Mesendoderm (in vitro differentiated cells): ENCODE results near the gene TMTC1.

ENCODE experiments used
- DNase-seq: peaks from one replicate; pipeline ENCODE4 v3.0.0; 2013
- H2AK5ac ChIP-seq: 2 replicates; pipeline ENCODE4 v1.6.1; 2013; ENCODE audit warnings: low read length, inconsistent platforms
- H2BK120ac ChIP-seq: 2 replicates; pipeline ENCODE4 v1.6.1; 2013; ENCODE audit warnings: low read depth, mild to moderate bottlenecking, low read length, moderate library complexity, mixed read lengths
- H2BK15ac ChIP-seq: replicated peaks from 2 replicates; pipeline ENCODE4 v1.6.1; 2013; ENCODE audit warnings: low read depth, mild to moderate bottlenecking, moderate library complexity
- H2BK5ac ChIP-seq: 2 replicates; pipeline ENCODE4 v1.6.1; 2013; ENCODE audit warnings: low read length, inconsistent platforms
- H3K18ac ChIP-seq: 2 replicates; pipeline ENCODE4 v1.6.1; 2013; ENCODE audit warnings: mild to moderate bottlenecking, low read length, mixed read lengths
- H3K23ac ChIP-seq: one replicate; pipeline ENCODE4 v1.6.1; 2013; ENCODE audit warnings: low read length
- H3K27ac ChIP-seq: 2 replicates; pipeline ENCODE4 v1.5.1; 2013; ENCODE audit warnings: low read depth, mild to moderate bottlenecking, inconsistent platforms, low read length, moderate library complexity
- H3K27me3 ChIP-seq: 2 replicates; pipeline ENCODE4 v1.6.1; 2013; ENCODE audit warnings: low read length, control low read depth, mild to moderate bottlenecking, inconsistent platforms; ENCODE audit not compliant: insufficient read depth, poor library complexity
- H3K36me3 ChIP-seq: 2 replicates; pipeline ENCODE4 v1.6.1; 2013; ENCODE audit warnings: low read length, inconsistent platforms; ENCODE audit not compliant: control insufficient read depth, insufficient read depth
- H3K4ac ChIP-seq: one replicate; pipeline ENCODE4 v1.6.1; 2013; ENCODE audit warnings: low read depth, mild to moderate bottlenecking, low read length, moderate library complexity
- H3K4me1 ChIP-seq: 2 replicates; pipeline ENCODE4 v1.6.1; 2013; ENCODE audit warnings: low read depth, low read length, inconsistent platforms; ENCODE audit not compliant: control insufficient read depth
- H3K4me2 ChIP-seq: 2 replicates; pipeline ENCODE4 v1.6.1; 2013; ENCODE audit warnings: low read length
- H3K4me3 ChIP-seq: 2 replicates; pipeline ENCODE4 v1.5.1; 2013; ENCODE audit warnings: mild to moderate bottlenecking, low read length
- H3K56ac ChIP-seq: one replicate; pipeline ENCODE4 v1.6.1; 2013; ENCODE audit warnings: low read length
- H3K79me1 ChIP-seq: 2 replicates; pipeline ENCODE4 v1.6.1; 2013; ENCODE audit warnings: low read length, inconsistent platforms
- H3K79me2 ChIP-seq: 2 replicates; pipeline ENCODE4 v1.6.1; 2013; ENCODE audit warnings: mild to moderate bottlenecking, low read length; ENCODE audit not compliant: control insufficient read depth, insufficient read depth
- H3K9ac ChIP-seq: 2 replicates; pipeline ENCODE4 v1.6.1; 2013; ENCODE audit warnings: low read length, inconsistent platforms
- H4K5ac ChIP-seq: one replicate; pipeline ENCODE4 v1.6.1; 2013; ENCODE audit warnings: low read length
- H4K8ac ChIP-seq: one replicate; pipeline ENCODE4 v1.6.1; 2013; ENCODE audit warnings: low read depth, mild to moderate bottlenecking, control low read depth, low read length, moderate library complexity
- WGBS: extraction: QIAGEN DNeasy Blood & Tissue Kit; methylation state at CpG from one replicate; pipeline ENCODE4 v1.1.7; 2013; ENCODE audit warnings: low lambda C conversion rate, missing lambda C conversion rate; ENCODE audit not compliant: insufficient coverage; ENCODE audit errors: extremely low coverage; 5-methylcytosine and 5-hydroxymethylcytosine counted together

TMTC1 gene

DNA sequence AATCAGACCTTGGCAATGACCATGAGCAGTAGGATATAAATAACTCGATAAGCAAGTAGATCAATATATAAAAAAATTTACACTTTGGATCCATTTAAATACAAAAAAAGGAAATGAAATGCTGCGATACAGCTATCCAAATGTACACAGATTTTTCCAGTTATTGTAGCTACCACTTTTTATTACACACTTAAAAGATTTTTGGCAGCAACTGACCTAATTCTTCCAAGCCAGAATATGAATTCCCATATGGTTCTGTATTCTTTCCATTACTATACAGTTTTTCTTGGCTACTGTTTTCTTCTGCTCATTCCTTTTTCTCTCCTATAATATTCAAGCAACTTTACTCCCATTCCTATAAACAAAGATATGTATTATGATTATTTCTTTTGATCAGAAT lies 52.2 kb downstream of the TMTC1 start:
- Histone ChIP-seq H3K4me3 (no peak overlapping the region), H2AK5ac (no peak overlapping the region), H3K18ac (no peak overlapping the region), H3K4me2 (no peak overlapping the region), H4K5ac (no peak overlapping the region), H3K23ac (no peak overlapping the region), H3K4me1 (no peaks in the 10 kb centered on the region), H3K56ac (no peak overlapping the region), H3K79me2 (no peaks in the 10 kb centered on the region), H4K8ac (no peak overlapping the region), H2BK120ac (no peak overlapping the region), H3K27me3 (no peaks in the 10 kb centered on the region), H3K79me1 (no peaks in the 10 kb centered on the region), H3K36me3 (peaks cover 1% of the 10 kb centered on the region), H2BK15ac (no peak overlapping the region), H2BK5ac (no peak overlapping the region), H3K4ac (no peak overlapping the region), H3K9ac (no peak overlapping the region), H3K27ac (no peak overlapping the region)
- no peak for DNase-seq
- no CpG with 5 or more reads among the region's 2 CpGs for WGBS

DNA sequence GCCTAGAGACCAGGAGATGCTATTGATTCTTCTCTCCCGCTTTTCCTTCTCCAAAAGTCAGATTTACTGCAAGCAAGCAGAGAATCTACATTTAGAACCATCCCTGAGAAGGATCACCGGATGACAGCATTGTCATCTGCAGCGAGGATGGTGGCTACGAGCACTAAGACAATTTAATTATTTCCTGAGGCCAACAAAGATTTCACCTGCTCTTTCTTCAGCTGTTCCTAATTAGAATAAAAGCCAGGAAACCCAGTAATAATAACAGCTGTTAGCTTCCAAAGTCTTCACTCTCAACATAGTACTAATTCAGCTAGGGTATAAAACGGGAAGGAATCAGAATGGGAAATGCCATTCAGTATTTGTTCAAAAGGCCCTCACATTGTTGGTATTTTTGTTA lies 53.3 kb downstream of the TMTC1 start:
- Histone ChIP-seq H2BK120ac (no peak overlapping the region), H4K8ac (no peak overlapping the region), H4K5ac (no peak overlapping the region), H3K4me2 (no peak overlapping the region), H3K4me1 (no peaks in the 10 kb centered on the region), H3K4ac (no peak overlapping the region), H3K27me3 (no peaks in the 10 kb centered on the region), H2BK15ac (no peak overlapping the region), H2BK5ac (no peak overlapping the region), H3K18ac (no peak overlapping the region), H3K36me3 (peaks cover 1% of the 10 kb centered on the region), H3K4me3 (no peak overlapping the region), H3K79me1 (no peaks in the 10 kb centered on the region), H3K23ac (no peak overlapping the region), H3K9ac (no peak overlapping the region), H3K56ac (no peak overlapping the region), H2AK5ac (no peak overlapping the region), H3K79me2 (no peaks in the 10 kb centered on the region), H3K27ac (no peak overlapping the region)
- no CpG with 5 or more reads among the region's 5 CpGs for WGBS
- no peak for DNase-seq

DNA sequence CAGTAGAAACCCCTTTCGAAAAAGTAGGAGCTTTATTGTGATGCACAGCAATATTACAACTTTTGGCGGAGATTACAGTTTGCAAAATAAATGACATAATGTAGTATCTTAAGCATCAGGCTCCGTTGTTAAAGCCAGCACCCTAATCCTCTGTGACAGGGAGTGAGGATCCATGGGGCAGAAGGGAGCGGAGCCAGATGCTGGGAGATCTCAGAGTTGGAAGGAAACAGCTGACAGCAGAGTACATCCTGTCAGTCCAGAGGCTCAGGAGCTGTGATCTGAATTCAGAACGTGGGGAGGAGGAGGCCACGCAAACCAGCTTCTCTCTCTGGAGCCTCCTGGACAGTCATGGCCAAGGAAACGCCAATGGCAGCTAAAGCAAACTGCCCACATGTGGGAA lies 55.7 kb downstream of the TMTC1 start:
- Histone ChIP-seq H3K9ac (no peak overlapping the region), H2BK120ac (no peak overlapping the region), H3K79me2 (no peaks in the 10 kb centered on the region), H3K4me2 (no peak overlapping the region), H2AK5ac (no peak overlapping the region), H3K18ac (no peak overlapping the region), H3K4me1 (no peaks in the 10 kb centered on the region), H3K4ac (no peak overlapping the region), H2BK15ac (no peak overlapping the region), H4K8ac (no peak overlapping the region), H3K79me1 (no peaks in the 10 kb centered on the region), H4K5ac (no peak overlapping the region), H3K27ac (no peak overlapping the region), H3K36me3 (no peaks in the 10 kb centered on the region), H2BK5ac (no peak overlapping the region), H3K56ac (no peak overlapping the region), H3K27me3 (no peaks in the 10 kb centered on the region), H3K4me3 (no peak overlapping the region), H3K23ac (no peak overlapping the region)
- no CpG with 5 or more reads among the region's 7 CpGs for WGBS
- no peak for DNase-seq

DNA sequence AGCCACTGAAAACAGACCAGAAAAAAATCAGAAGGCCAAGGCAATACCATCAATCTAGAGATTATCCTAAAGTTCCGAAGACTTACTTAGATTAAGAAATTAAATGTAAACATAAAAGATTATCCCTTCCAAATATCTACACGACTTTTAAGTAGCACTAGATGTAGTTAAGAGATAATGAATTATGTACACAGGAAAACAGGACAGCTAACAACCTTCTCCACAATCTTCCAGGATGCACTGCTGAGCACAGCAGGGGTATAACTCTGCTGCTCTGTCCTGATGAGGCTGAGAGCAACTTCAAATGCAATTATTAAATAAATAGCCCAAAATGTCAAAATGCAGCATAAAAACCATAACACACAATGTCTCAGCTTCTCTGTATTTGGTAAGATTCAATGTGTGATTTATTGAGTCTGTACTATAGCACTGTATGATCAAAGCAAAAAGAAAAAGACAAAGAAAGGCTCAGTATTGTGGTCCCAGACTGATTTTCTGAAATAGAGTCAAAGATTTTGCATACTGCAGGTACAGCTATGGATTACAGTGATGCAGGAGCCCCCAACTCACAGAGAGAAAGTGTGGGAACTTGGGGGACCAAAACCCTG lies 56.9 kb downstream of the TMTC1 start:
- no peak overlapping the region for H4K8ac ChIP-seq
- no CpG with 5 or more reads among the region's 2 CpGs for WGBS
- no peak overlapping the region for H3K18ac ChIP-seq
- no peak overlapping the region for H3K23ac ChIP-seq
- H3K4me1 ChIP-seq, result no peaks in the 10 kb centered on the region
- no peak for DNase-seq
- H3K56ac ChIP-seq, result no peak overlapping the region
- no peak overlapping the region for H2BK15ac ChIP-seq
- H3K79me1 ChIP-seq, result no peaks in the 10 kb centered on the region
- no peak overlapping the region for H3K4me2 ChIP-seq
- H3K36me3 ChIP-seq, result no peaks in the 10 kb centered on the region
- no peak overlapping the region for H4K5ac ChIP-seq
- H3K27ac ChIP-seq, result no peak overlapping the region
- H2AK5ac ChIP-seq, result no peak overlapping the region
- H3K9ac ChIP-seq, result no peak overlapping the region
- H2BK5ac ChIP-seq, result no peak overlapping the region
- H3K27me3 ChIP-seq, result no peaks in the 10 kb centered on the region
- H3K4ac ChIP-seq, result no peak overlapping the region
- no peak overlapping the region for H2BK120ac ChIP-seq
- H3K79me2 ChIP-seq, result no peaks in the 10 kb centered on the region
- no peak overlapping the region for H3K4me3 ChIP-seq

DNA sequence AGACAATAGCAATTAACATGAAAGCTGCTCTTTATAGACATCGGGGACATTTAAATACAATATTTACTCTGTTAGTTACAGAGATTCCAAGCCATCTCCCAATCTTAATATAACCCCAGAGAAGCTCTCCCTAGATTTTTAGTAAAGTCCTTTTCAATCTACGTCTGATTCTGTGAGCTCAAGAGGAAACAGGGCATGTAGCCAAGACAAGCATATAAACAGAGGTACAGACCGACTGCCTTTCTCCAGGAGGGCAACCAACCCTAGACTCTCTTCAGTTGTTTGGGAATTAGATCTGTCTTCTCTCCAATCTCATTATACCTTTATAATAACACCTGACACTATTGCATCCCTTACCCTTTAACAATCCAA lies 57.4 kb downstream of the TMTC1 start:
- no peak overlapping the region for H3K23ac ChIP-seq
- H4K5ac ChIP-seq, result no peak overlapping the region
- H3K27ac ChIP-seq, result no peak overlapping the region
- H3K9ac ChIP-seq, result no peak overlapping the region
- H2BK5ac ChIP-seq, result no peak overlapping the region
- no peak overlapping the region for H3K4me3 ChIP-seq
- no peak overlapping the region for H4K8ac ChIP-seq
- H3K18ac ChIP-seq, result no peak overlapping the region
- H3K36me3 ChIP-seq, result no peaks in the 10 kb centered on the region
- no peak overlapping the region for H2BK15ac ChIP-seq
- H3K79me1 ChIP-seq, result no peaks in the 10 kb centered on the region
- no peaks in the 10 kb centered on the region for H3K4me1 ChIP-seq
- no peak overlapping the region for H3K56ac ChIP-seq
- no peak for DNase-seq
- WGBS, result no CpG with 5 or more reads among the region's 3 CpGs
- no peaks in the 10 kb centered on the region for H3K79me2 ChIP-seq
- H2BK120ac ChIP-seq, result no peak overlapping the region
- no peak overlapping the region for H3K4me2 ChIP-seq
- H2AK5ac ChIP-seq, result no peak overlapping the region
- no peak overlapping the region for H3K4ac ChIP-seq
- H3K27me3 ChIP-seq, result no peaks in the 10 kb centered on the region

DNA sequence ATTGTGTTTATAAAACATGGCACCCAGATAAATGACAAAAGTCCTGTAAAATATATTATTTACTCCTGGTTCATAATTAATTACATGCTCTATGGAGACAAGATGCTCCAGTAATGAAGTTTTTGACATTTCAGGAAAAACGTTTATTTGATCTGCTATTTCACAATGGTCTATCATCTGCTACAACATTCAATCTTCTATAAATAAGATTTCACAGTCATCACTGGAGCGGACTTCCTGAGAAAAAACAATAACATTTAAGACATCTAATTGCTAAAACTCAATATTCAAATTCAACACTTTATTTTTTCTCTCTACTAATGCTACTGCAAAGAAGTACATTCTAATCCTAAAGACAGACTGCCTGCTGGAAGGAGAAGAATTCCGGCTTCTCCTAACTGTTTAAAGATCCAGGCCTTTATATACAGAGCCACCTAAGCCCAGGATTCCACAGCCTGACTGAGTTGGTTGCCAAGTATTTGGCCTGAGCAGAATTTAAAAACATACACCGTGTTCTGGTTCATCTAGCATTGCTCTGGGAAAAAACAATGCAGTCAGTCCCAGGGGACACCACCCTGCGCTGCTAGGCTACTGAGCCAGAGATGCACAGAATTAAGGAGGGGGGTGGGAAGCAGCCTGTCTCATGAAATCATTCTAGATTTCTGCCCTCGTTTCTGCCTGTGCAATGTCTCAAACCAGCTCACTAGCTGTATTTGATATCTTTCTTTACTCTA lies 58.0 kb downstream of the TMTC1 start:
- no CpG with 5 or more reads among the region's 6 CpGs for WGBS

More for the DNA sequence above, 58.0 kb downstream of the TMTC1 start:
- Histone ChIP-seq H3K79me2 (no peaks in the 10 kb centered on the region), H3K27ac (no peak overlapping the region), H3K4me3 (no peak overlapping the region), H3K4ac (no peak overlapping the region), H3K79me1 (no peaks in the 10 kb centered on the region), H4K8ac (no peak overlapping the region), H3K18ac (no peak overlapping the region), H3K27me3 (no peaks in the 10 kb centered on the region), H4K5ac (no peak overlapping the region), H2AK5ac (no peak overlapping the region), H3K23ac (no peak overlapping the region), H2BK5ac (no peak overlapping the region), H3K56ac (no peak overlapping the region), H3K36me3 (no peaks in the 10 kb centered on the region), H3K4me2 (no peak overlapping the region), H2BK120ac (no peak overlapping the region), H3K4me1 (no peaks in the 10 kb centered on the region), H3K9ac (no peak overlapping the region), H2BK15ac (no peak overlapping the region)
- DNase-seq, result no peak
